Measurements from ENCODE around the gene PEG3. TPM values are rescaled to one million over a fixed set of nuclear protein-coding genes. Genes with fewer than 3 reads are reported as not detected.

The PEG3 gene
- total RNA-seq, 1 donor from 2014 or later = not detected

DNA sequence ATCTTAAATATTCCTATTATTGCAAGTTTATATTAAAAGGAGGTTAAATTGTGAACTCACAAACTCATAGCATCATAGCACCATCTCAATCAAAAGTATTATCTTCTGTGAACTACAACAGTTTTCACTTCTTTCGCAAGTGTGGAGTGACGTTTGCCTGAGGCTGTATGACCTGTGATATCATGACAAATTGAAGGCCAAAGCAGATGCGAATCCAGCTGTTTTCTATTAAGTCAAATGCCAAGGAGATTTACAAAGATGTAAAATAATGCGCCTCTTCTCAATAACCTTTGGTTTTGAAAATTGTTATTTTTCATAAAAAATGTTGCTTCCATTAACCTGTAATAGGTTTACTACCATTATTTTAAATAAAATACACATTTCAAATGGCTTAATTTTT, 7.6 kb upstream of the PEG3 start:
- H3K27me3 ChIP-seq (ENCODE audit: insufficient read depth, low read length) = no peaks in the 10 kb centered on the region
- H3K4me3 Mint-ChIP-seq (ENCODE audit: unreplicated experiment) = no peak overlapping the region
- no peak overlapping the region for H3K4me2 ChIP-seq (ENCODE audit: low read length)
- FAIRE-seq (no peak), DNase-seq (ENCODE audit: low read depth) (no peak)
- H2AFZ ChIP-seq (ENCODE audit: low read depth, low read length) = no peak overlapping the region
- H3K9me3 Mint-ChIP-seq (ENCODE audit: unreplicated experiment) = peaks cover 11% of the 10 kb centered on the region
- H3K9ac ChIP-seq (ENCODE audit: low read length) = no peak overlapping the region
- no peaks in the 10 kb centered on the region for H3K36me3 Mint-ChIP-seq (ENCODE audit: low read depth, unreplicated experiment)
- no peak for TF ChIP-seq EZH2 (IDR thresholded peaks at IDR 0.05; ENCODE audit: insufficient read depth, low read length)
- TF ChIP-seq, protein P1, sequence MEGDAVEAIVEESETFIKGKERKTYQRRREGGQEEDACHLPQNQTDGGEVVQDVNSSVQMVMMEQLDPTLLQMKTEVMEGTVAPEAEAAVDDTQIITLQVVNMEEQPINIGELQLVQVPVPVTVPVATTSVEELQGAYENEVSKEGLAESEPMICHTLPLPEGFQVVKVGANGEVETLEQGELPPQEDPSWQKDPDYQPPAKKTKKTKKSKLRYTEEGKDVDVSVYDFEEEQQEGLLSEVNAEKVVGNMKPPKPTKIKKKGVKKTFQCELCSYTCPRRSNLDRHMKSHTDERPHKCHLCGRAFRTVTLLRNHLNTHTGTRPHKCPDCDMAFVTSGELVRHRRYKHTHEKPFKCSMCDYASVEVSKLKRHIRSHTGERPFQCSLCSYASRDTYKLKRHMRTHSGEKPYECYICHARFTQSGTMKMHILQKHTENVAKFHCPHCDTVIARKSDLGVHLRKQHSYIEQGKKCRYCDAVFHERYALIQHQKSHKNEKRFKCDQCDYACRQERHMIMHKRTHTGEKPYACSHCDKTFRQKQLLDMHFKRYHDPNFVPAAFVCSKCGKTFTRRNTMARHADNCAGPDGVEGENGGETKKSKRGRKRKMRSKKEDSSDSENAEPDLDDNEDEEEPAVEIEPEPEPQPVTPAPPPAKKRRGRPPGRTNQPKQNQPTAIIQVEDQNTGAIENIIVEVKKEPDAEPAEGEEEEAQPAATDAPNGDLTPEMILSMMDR (IDR thresholded peaks at IDR 0.05; ENCODE audit: insufficient read depth, low read depth, low read length) = no peak
- H3K4me3 ChIP-seq (ENCODE audit: insufficient read depth, low read depth, low read length) = no peak overlapping the region
- no peaks in the 10 kb centered on the region for H3K79me2 ChIP-seq (ENCODE audit: insufficient read depth, low read length)
- H3K27ac Mint-ChIP-seq (ENCODE audit: unreplicated experiment) = no peak overlapping the region
- H3K9me3 ChIP-seq (ENCODE audit: insufficient read depth, low read depth, low read length) = no peaks in the 10 kb centered on the region
- H3K27ac ChIP-seq (ENCODE audit: low read depth, low read length) = no peak overlapping the region
- H3K36me3 ChIP-seq (ENCODE audit: insufficient read depth, low read length) = no peaks in the 10 kb centered on the region
- H3K4me1 Mint-ChIP-seq (ENCODE audit: low read depth, unreplicated experiment) = no peaks in the 10 kb centered on the region
- H3K27me3 Mint-ChIP-seq (ENCODE audit: low read depth, unreplicated experiment) = no peaks in the 10 kb centered on the region
- no peaks in the 10 kb centered on the region for H3K4me1 ChIP-seq (ENCODE audit: insufficient read depth, low read length)
- no peaks in the 10 kb centered on the region for H4K20me1 ChIP-seq (ENCODE audit: insufficient read depth, low read length)

DNA sequence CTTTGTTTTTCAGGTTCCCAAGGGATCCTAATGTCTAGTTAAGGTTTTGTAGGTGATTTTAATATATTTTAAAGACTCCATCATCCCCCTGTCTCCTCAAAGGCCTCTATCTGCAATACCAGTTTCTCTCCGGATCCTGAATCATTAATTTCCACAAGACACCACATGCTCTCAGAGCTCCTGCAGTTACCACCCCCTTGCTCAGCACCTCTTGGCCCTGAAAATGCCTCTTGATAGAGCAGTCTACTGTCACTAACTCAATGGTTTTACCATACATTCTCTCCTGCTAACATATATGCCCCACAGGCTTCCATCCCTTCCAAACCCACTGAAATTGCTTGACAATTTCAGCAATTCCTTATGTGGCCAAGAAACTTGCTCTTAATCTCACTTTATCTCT, 1.9 kb upstream of the PEG3 start:
- no peak overlapping the region for H2AFZ ChIP-seq (ENCODE audit: low read depth, low read length)
- Mint-ChIP-seq H3K27me3 (ENCODE audit: low read depth, unreplicated experiment) (no peaks in the 10 kb centered on the region), H3K36me3 (ENCODE audit: low read depth, unreplicated experiment) (no peaks in the 10 kb centered on the region), H3K27ac (ENCODE audit: unreplicated experiment) (no peak overlapping the region), H3K4me3 (ENCODE audit: unreplicated experiment) (no peak overlapping the region), H3K4me1 (ENCODE audit: low read depth, unreplicated experiment) (no peaks in the 10 kb centered on the region), H3K9me3 (ENCODE audit: unreplicated experiment) (peaks cover 16% of the 10 kb centered on the region)
- DNase-seq (ENCODE audit: low read depth) (no peak), FAIRE-seq (no peak)
- H3K4me3 ChIP-seq (ENCODE audit: insufficient read depth, low read depth, low read length) = no peak overlapping the region
- no peaks in the 10 kb centered on the region for H4K20me1 ChIP-seq (ENCODE audit: insufficient read depth, low read length)
- TF ChIP-seq, protein P1 (IDR thresholded peaks at IDR 0.05; ENCODE audit: insufficient read depth, low read depth, low read length) = no peak
- no peak for TF ChIP-seq EZH2 (IDR thresholded peaks at IDR 0.05; ENCODE audit: insufficient read depth, low read length)
- H3K27ac ChIP-seq (ENCODE audit: low read depth, low read length) = no peak overlapping the region
- H3K79me2 ChIP-seq (ENCODE audit: insufficient read depth, low read length) = no peaks in the 10 kb centered on the region
- H3K4me2 ChIP-seq (ENCODE audit: low read length) = no peak overlapping the region
- no peak overlapping the region for H3K9ac ChIP-seq (ENCODE audit: low read length)
- no peaks in the 10 kb centered on the region for H3K4me1 ChIP-seq (ENCODE audit: insufficient read depth, low read length)
- H3K9me3 ChIP-seq (ENCODE audit: insufficient read depth, low read depth, low read length) = peaks cover 5% of the 10 kb centered on the region
- no peaks in the 10 kb centered on the region for H3K36me3 ChIP-seq (ENCODE audit: insufficient read depth, low read length)
- no peaks in the 10 kb centered on the region for H3K27me3 ChIP-seq (ENCODE audit: insufficient read depth, low read length)

DNA sequence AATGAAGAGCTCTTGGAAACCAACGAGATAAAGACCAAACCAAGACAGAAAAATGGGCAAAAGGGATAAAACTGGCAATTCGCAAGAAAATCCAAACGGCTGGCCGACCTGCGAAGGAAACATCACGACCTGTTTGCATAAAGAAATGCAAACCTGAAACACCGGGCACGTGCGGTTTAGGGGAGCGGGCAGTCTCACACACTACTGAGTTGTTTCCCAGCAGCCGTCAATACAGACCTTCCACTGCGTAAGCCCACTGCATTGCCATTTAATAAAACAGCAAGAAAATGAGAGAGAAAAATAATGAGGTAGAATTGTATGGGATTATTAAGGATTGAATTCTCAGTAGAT, 642 bp upstream of the PEG3 start:
- no peak overlapping the region for H3K9ac ChIP-seq (ENCODE audit: low read length)
- FAIRE-seq (no peak), DNase-seq (ENCODE audit: low read depth) (no peak)
- peaks cover 5% of the 10 kb centered on the region for H3K9me3 ChIP-seq (ENCODE audit: insufficient read depth, low read depth, low read length)
- no peak overlapping the region for H3K4me3 Mint-ChIP-seq (ENCODE audit: unreplicated experiment)
- no peaks in the 10 kb centered on the region for H3K27me3 ChIP-seq (ENCODE audit: insufficient read depth, low read length)
- H3K27ac ChIP-seq (ENCODE audit: low read depth, low read length) = no peak overlapping the region
- no peaks in the 10 kb centered on the region for H4K20me1 ChIP-seq (ENCODE audit: insufficient read depth, low read length)
- TF ChIP-seq EZH2 (IDR thresholded peaks at IDR 0.05; ENCODE audit: insufficient read depth, low read length) = no peak
- TF ChIP-seq, protein P1 (IDR thresholded peaks at IDR 0.05; ENCODE audit: insufficient read depth, low read depth, low read length) = no peak
- no peak overlapping the region for H2AFZ ChIP-seq (ENCODE audit: low read depth, low read length)
- no peak overlapping the region for H3K4me2 ChIP-seq (ENCODE audit: low read length)
- no peaks in the 10 kb centered on the region for H3K4me1 ChIP-seq (ENCODE audit: insufficient read depth, low read length)
- no peak overlapping the region for H3K27ac Mint-ChIP-seq (ENCODE audit: unreplicated experiment)
- H3K9me3 Mint-ChIP-seq (ENCODE audit: unreplicated experiment) = peaks cover 16% of the 10 kb centered on the region
- no peaks in the 10 kb centered on the region for H3K36me3 ChIP-seq (ENCODE audit: insufficient read depth, low read length)
- H3K36me3 Mint-ChIP-seq (ENCODE audit: low read depth, unreplicated experiment) = no peaks in the 10 kb centered on the region
- no peaks in the 10 kb centered on the region for H3K27me3 Mint-ChIP-seq (ENCODE audit: low read depth, unreplicated experiment)
- no peaks in the 10 kb centered on the region for H3K79me2 ChIP-seq (ENCODE audit: insufficient read depth, low read length)
- H3K4me3 ChIP-seq (ENCODE audit: insufficient read depth, low read depth, low read length) = no peak overlapping the region
- no peaks in the 10 kb centered on the region for H3K4me1 Mint-ChIP-seq (ENCODE audit: low read depth, unreplicated experiment)

All from astrocyte (in vitro differentiated cells and primary cell).